GM12873 (cell line): ENCODE results near the gene FLRT1.

Experiments
- CTCF ChIP-seq: IDR thresholded peaks from 2 replicates; pipeline ENCODE4 v1.5.1; 2012; ENCODE audit warnings: low read depth, mild to moderate bottlenecking, moderate library complexity, low read length, control low read depth; ENCODE audit not compliant: insufficient read depth; ENCODE audit errors: missing control alignments

The FLRT1 gene

GRCh38 chr11:64000740-64001483 lies 34.8 kb upstream of the FLRT1 start:
- no peak for TF ChIP-seq CTCF

GRCh38 chr11:64001484-64002420 lies 34.0 kb upstream of the FLRT1 start:
- TF ChIP-seq CTCF, result no peak

- TF ChIP-seq CTCF, result no peak
These were observed 31.7 kb upstream of the FLRT1 start for GRCh38 chr11:64003807-64004589.

- no peak for TF ChIP-seq CTCF
These were observed 31.1 kb upstream of the FLRT1 start for GRCh38 chr11:64004590-64004984.

- no peak for TF ChIP-seq CTCF
These were observed 30.0 kb upstream of the FLRT1 start for GRCh38 chr11:64005691-64006090.

- no peak for TF ChIP-seq CTCF
These were observed 29.3 kb upstream of the FLRT1 start for GRCh38 chr11:64006398-64006797.
